ENCODE results near the gene ADGRL2.

GRCh38 chr1:81802707-81803430, 2.1 kb downstream of the ADGRL2 start:
- TF ChIP-seq CTCF (IDR thresholded peaks at IDR 0.05) (peak in 4 of 6 experiments; percentile 33 to 43 (median 36)), POLR2AphosphoS5 (IDR thresholded peaks at IDR 0.05) (peak in 1 of 2 donors; percentile 50), POLR2A (IDR thresholded peaks at IDR 0.05) (no peak), EP300 (IDR thresholded peaks at IDR 0.05) (no peak)
